Nephron progenitor cell (in vitro differentiated cells): ENCODE results near the gene NRTN.
"Not testable (repeated sequence)": the region's sequence is repeated elsewhere in the genome, so short reads cannot be mapped to it uniquely, and the experiment has no call there.

Source experiments
- DNase-seq: peaks from one replicate; pipeline ENCODE4 v3.0.0; 2021
- H3K27ac Mint-ChIP-seq: 2 replicates; pipeline ENCODE4 v1.8.0; 2021; ENCODE audit warnings: mild to moderate bottlenecking, moderate library complexity, mixed read lengths
- H3K27me3 Mint-ChIP-seq: 2 replicates; pipeline ENCODE4 v1.8.0; 2021; ENCODE audit warnings: mild to moderate bottlenecking, low read depth, mixed read lengths; ENCODE audit not compliant: poor library complexity
- H3K36me3 Mint-ChIP-seq: 2 replicates; pipeline ENCODE4 v1.8.0; 2021; ENCODE audit warnings: low read depth, mixed read lengths
- H3K4me1 Mint-ChIP-seq: 2 replicates; pipeline ENCODE4 v1.8.0; 2021; ENCODE audit warnings: mixed read lengths
- H3K4me3 Mint-ChIP-seq: 2 replicates; pipeline ENCODE4 v1.8.0; 2021; ENCODE audit warnings: mild to moderate bottlenecking, moderate library complexity, mixed read lengths
- H3K9me3 Mint-ChIP-seq: 2 replicates; pipeline ENCODE4 v1.8.0; 2021; ENCODE audit warnings: mild to moderate bottlenecking, moderate library complexity, mixed read lengths
- TF ChIP-seq, protein P1 (sequence below): fragments of 200-600 bp; sonication (generic); IDR thresholded peaks from 2 replicates; pipeline ENCODE4 v1.5.0; 2021; ENCODE audit warnings: antibody characterized with exemption

Gene NRTN

DNA sequence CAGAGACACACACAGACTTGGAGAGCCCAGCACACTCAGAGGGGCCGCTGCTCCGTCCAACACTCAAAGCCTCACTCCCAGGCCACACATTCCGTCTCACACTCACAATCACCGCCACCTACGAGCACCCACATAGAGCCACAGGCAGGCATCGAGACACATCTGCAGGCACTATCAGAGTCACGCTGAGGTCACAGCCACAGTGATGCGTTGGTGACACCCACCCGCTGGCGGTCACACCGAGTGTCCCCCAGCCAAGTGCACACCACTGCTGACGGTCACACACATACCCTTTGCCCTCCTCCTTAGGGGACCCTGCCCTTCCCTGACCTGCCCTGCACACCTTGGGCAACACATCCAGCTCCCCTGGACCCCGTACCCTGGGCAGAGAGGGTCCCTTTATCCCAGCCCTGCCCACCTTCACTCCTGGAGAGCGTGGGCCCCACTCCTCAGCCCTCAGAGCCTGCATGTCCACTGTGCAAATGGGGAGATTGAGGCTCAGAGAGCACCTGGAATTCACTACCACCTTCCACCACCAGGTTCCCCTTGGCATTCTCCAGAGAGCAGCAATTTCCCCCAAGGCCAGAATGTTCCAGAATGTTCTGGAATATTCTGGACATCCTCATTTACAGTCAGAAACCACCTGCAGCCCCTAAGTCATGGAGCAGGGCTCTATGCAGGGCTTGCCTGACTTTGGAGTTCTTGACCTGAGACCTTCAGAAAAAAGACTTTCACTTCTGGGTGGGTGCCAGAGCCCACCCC is 60.0 kb downstream of the NRTN start:
- Mint-ChIP-seq H3K4me1 (peaks cover 34% of the 10 kb centered on the region), H3K9me3 (no peaks in the 10 kb centered on the region), H3K36me3 (no peaks in the 10 kb centered on the region), H3K27ac (no peak overlapping the region), H3K4me3 (no peak overlapping the region), H3K27me3 (peaks cover 16% of the 10 kb centered on the region)
- TF ChIP-seq, protein P1, sequence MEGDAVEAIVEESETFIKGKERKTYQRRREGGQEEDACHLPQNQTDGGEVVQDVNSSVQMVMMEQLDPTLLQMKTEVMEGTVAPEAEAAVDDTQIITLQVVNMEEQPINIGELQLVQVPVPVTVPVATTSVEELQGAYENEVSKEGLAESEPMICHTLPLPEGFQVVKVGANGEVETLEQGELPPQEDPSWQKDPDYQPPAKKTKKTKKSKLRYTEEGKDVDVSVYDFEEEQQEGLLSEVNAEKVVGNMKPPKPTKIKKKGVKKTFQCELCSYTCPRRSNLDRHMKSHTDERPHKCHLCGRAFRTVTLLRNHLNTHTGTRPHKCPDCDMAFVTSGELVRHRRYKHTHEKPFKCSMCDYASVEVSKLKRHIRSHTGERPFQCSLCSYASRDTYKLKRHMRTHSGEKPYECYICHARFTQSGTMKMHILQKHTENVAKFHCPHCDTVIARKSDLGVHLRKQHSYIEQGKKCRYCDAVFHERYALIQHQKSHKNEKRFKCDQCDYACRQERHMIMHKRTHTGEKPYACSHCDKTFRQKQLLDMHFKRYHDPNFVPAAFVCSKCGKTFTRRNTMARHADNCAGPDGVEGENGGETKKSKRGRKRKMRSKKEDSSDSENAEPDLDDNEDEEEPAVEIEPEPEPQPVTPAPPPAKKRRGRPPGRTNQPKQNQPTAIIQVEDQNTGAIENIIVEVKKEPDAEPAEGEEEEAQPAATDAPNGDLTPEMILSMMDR = no peak
- no peak for DNase-seq

DNA sequence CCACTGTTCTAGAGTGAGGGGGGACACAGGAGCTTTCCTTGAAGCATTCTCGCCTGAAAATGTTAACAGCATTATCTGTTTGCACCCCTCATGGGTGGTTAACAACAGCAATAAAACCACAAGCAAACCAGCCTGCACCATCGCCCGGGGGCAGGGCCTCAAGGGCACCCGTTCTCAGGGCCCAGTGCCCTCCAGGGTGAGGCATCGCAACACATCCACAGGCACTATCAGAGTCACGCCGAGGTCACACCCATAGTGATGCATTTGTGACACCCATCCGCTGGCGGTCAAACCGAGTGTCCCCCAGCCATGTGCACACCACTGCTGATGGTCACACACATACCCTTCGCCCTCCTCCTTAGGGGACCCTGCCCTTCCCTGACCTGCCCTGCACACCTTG is 60.9 kb downstream of the NRTN start:
- H3K27ac Mint-ChIP-seq = no peak overlapping the region
- no peaks in the 10 kb centered on the region for H3K36me3 Mint-ChIP-seq
- H3K4me1 Mint-ChIP-seq = peaks cover 30% of the 10 kb centered on the region
- TF ChIP-seq, protein P1 = no peak
- DNase-seq = no peak
- no peak overlapping the region for H3K4me3 Mint-ChIP-seq
- peaks cover 16% of the 10 kb centered on the region for H3K27me3 Mint-ChIP-seq
- H3K9me3 Mint-ChIP-seq = no peaks in the 10 kb centered on the region

DNA sequence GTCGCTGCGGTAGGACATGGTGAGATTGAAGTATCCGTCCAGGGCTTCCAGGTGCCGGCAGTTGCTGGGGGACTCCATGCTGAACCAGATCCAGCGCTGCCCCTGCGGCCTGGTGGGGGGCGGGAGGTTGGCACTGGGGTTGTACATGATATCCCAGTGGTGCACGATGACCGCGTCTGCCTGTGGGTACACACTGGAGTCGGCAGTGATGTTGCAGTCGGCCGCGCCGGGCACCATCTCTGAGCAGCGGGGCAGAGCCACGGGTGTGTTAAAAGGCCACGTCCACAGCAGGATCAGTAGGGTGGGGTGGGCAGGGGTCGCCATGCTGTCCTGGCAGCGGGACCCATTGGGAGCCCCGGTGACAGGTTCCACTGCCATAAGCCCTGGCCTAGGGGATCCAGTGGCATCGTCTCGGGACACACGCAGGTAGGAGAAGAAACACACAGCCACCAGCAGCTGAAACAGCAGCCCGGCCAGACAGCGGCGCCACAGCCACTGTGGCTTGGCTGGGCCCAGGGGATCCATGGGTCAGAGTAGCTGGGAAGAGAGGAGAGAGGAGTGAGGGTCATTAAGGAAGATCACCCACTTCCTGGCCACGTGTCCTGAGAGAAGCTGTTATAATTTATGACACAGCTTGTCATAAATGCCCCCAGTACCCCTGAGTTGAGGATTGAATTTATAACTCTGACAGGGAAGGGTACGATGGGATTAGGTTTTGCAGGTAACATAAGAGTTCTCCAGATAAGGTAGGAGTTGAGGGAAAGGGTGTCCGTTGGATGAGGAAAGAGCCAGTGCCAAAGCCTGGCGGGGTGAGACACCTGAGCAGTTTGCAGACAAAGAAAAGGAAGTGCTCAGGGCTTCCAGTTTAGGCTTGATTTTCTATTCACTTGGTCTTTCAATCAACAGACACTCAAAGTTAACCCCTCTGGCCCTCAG is 62.6 kb downstream of the NRTN start:
- Mint-ChIP-seq H3K4me1 (peaks cover 23% of the 10 kb centered on the region), H3K36me3 (no peaks in the 10 kb centered on the region), H3K4me3 (no peak overlapping the region), H3K9me3 (no peaks in the 10 kb centered on the region), H3K27ac (peak overlapping the region; percentile 4), H3K27me3 (peaks cover 8% of the 10 kb centered on the region)
- DNase-seq = no peak
- TF ChIP-seq, protein P1 = no peak

DNA sequence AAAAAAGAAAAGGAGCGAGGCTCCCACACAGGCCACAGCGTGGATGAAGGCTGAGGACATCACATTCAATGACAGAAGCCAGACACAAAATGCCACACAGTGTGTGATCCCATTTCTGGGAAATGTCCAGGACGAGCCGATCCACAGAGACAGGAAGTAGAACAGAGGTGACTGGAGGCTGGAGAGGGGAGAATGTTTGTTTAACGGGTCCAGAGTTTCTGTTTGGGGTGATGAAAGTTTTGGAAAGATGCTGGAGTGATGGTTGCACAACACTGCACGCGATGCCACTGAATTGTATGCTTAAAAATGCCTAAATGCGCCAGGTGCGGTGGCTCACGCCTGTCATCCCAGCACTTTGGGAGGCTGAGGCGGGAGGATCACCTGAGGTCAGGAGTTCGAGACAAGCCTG is 66.1 kb downstream of the NRTN start:
- Mint-ChIP-seq H3K36me3 (no peaks in the 10 kb centered on the region), H3K4me3 (no peak overlapping the region), H3K27ac (no peak overlapping the region), H3K9me3 (no peaks in the 10 kb centered on the region), H3K27me3 (peaks cover 5% of the 10 kb centered on the region), H3K4me1 (peaks cover 13% of the 10 kb centered on the region)
- TF ChIP-seq, protein P1 = no peak
- no peak for DNase-seq

DNA sequence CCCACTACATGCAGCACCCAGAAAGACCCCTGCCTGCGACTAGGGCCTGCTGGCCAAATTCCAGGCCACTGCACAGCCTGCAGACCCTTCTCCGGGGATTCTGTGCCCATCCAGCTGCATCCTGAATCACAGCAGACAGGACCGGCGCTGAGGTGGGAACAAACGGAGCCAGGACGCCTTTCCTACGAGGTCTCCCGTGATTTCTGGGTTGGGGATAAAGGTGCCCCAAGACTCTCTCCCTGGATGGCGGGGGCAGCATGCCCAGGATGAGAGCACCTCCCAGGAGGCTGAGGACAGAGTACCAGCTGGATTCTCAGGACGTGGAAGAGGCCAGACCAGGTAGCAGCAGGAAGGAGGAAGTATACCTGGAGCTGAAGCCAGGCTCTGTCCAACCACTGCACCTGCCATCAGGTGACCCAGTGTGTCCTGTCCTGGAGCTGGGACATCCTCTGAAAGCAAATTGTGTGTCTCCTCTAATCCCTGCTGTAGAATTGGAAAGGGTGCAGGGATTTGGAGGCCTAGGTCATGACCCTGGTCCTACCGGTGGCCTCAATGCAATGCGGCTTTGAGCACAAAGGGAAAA is 68.8 kb downstream of the NRTN start:
- TF ChIP-seq, protein P1 = no peak
- H3K36me3 Mint-ChIP-seq = no peaks in the 10 kb centered on the region
- no peak for DNase-seq
- H3K4me3 Mint-ChIP-seq = no peak overlapping the region
- H3K27ac Mint-ChIP-seq = no peak overlapping the region
- H3K27me3 Mint-ChIP-seq = peaks cover 1% of the 10 kb centered on the region
- H3K9me3 Mint-ChIP-seq = no peaks in the 10 kb centered on the region
- peaks cover 19% of the 10 kb centered on the region for H3K4me1 Mint-ChIP-seq

DNA sequence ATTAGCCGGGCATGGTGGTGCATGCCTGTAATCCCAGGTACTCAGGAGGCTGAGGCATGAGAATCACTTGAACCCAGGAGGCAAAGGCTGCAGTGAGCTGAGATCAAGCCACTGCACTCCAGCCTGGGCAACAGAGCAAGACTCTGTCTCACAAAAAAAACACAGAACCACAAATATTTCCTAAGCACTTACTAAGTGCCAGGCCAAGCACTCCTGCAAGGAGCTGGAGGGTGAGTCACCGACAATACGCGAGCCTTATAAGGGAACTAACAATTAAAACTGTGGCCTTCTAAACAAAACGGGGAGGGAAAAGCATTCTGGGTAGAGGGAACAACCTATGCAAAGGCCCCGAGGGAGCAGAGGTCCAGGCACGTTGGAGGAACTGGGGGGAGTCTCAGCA is 69.6 kb downstream of the NRTN start:
- DNase-seq, H3K36me3 Mint-ChIP-seq, H3K27me3 Mint-ChIP-seq, H3K27ac Mint-ChIP-seq, H3K4me3 Mint-ChIP-seq, H3K9me3 Mint-ChIP-seq: not testable (repeated sequence)
- H3K4me1 Mint-ChIP-seq = peaks cover 27% of the 10 kb centered on the region
